AG04450 (cell line): Measurements from ENCODE around the gene ATN1. TPM values are rescaled to one million over a fixed set of nuclear protein-coding genes. Genes with fewer than 3 reads are reported as not detected.

Source experiments
- CTCF ChIA-PET: fragments of 300-600, 350-600 bp; formaldehyde crosslinking; extraction: SDS; loops from one replicate; lab custom pipeline; 2022; ENCODE audit warnings: antibody characterized with exemption, inconsistent platforms; lab: Charles Lee
- POLR2A ChIA-PET: fragments of 350-600 bp; formaldehyde crosslinking; extraction: SDS; loops from one replicate; lab custom pipeline; 2021; ENCODE audit warnings: antibody characterized with exemption, inconsistent platforms; lab: Yijun Ruan, JAX
- DNase-seq: peaks from one replicate; pipeline ENCODE4 v3.0.0-alpha.2; 2011; ENCODE audit warnings: low read depth, low spot score
- H3K27ac ChIP-seq: one replicate; pipeline ENCODE4 v1.5.1; 2012; ENCODE audit warnings: low read depth, low read length, control low read depth
- H3K27me3 ChIP-seq: one replicate; pipeline ENCODE4 v1.6.0; 2012; ENCODE audit warnings: low read length; ENCODE audit not compliant: control insufficient read depth, insufficient read depth
- H3K4me3 ChIP-seq: 2 replicates; pipeline ENCODE4 v1.5.1; 2011; ENCODE audit warnings: mild to moderate bottlenecking, low read depth, low read length, control low read depth
- H3K9me3 ChIP-seq: 2 replicates; pipeline ENCODE4 v1.5.1; 2012; ENCODE audit warnings: low read length; ENCODE audit not compliant: control insufficient read depth, insufficient read depth
- CTCF ChIP-seq: IDR thresholded peaks from 2 replicates; pipeline ENCODE4 v1.5.1; 2011; ENCODE audit warnings: low read depth, low read length, control low read depth, inconsistent platforms
- polyA plus RNA-seq: library from polyadenylated mRNA; depleted of rRNA; stranded (reverse); fragments of >200 nt; gene quantifications from 2 replicates; pipeline ENCODE4 v1.2.3, GENCODE V29; 2011

The ATN1 gene
- polyA plus RNA-seq, 1 experiment = 11.2 TPM

GRCh38 chr12:6916426-6917200 lies 11.1 kb upstream of the ATN1 start:
- CTCF ChIA-PET = interaction anchor here (0.6 to 1.8 kb wide), 3 partner anchors 7 to 25 kb away, joined by 3 to 8 read pairs (median 5); no protein-coding TSS in a partner anchor

GRCh38 chr12:6917491-6918231 lies 10.1 kb upstream of the ATN1 start:
- no peak overlapping the region for H3K27ac ChIP-seq
- POLR2A ChIA-PET = no interaction called here
- no peak for DNase-seq
- CTCF ChIA-PET = interaction anchor here (1.8 kb wide), 1 partner anchor 8 kb away, joined by 8 read pairs; no protein-coding TSS in a partner anchor
- H3K9me3 ChIP-seq = no peaks in the 10 kb centered on the region; the same call in 1 of the 2 replicates
- no peaks in the 10 kb centered on the region for H3K27me3 ChIP-seq
- no peak for TF ChIP-seq CTCF
- H3K4me3 ChIP-seq = no peak overlapping the region

More at GRCh38 chr12:6916426-6917200, 11.1 kb upstream of the ATN1 start:
- no peak overlapping the region for H3K4me3 ChIP-seq
- POLR2A ChIA-PET = no interaction called here
- H3K9me3 ChIP-seq = no peaks in the 10 kb centered on the region; the same call in 1 of the 2 replicates
- DNase-seq = no peak
- TF ChIP-seq CTCF = no peak
- H3K27me3 ChIP-seq = no peaks in the 10 kb centered on the region
- no peak overlapping the region for H3K27ac ChIP-seq

GRCh38 chr12:6919588-6919987 lies 8.2 kb upstream of the ATN1 start:
- TF ChIP-seq CTCF = no peak
- Histone ChIP-seq H3K27ac (no peak overlapping the region), H3K27me3 (no peaks in the 10 kb centered on the region), H3K4me3 (no peak overlapping the region), H3K9me3 (no peaks in the 10 kb centered on the region; the same call in 1 of the 2 replicates)
- no peak for DNase-seq
- ChIA-PET CTCF (no interaction called here), POLR2A (no interaction called here)

- POLR2A ChIA-PET = interaction anchor here (1.7 kb wide), 1 partner anchor 16 kb away, joined by 4 read pairs; no protein-coding TSS in a partner anchor
- H3K4me3 ChIP-seq = no peak overlapping the region
- TF ChIP-seq CTCF = no peak
- CTCF ChIA-PET = interaction anchor here (1.1 to 1.7 kb wide), 2 partner anchors 17 to 52 kb away, joined by 5 read pairs; no protein-coding TSS in a partner anchor
- H3K27ac ChIP-seq = no peak overlapping the region
- H3K9me3 ChIP-seq = no peaks in the 10 kb centered on the region
- DNase-seq = no peak
- no peaks in the 10 kb centered on the region for H3K27me3 ChIP-seq
Measured at GRCh38 chr12:6921539-6921938, 6.2 kb upstream of the ATN1 start.
